ENCODE results near the gene DENND1A.
"Not testable (repeated sequence)": the region's sequence is repeated elsewhere in the genome, so short reads cannot be mapped to it uniquely, and the experiment has no call there.

The DENND1A gene

DNA sequence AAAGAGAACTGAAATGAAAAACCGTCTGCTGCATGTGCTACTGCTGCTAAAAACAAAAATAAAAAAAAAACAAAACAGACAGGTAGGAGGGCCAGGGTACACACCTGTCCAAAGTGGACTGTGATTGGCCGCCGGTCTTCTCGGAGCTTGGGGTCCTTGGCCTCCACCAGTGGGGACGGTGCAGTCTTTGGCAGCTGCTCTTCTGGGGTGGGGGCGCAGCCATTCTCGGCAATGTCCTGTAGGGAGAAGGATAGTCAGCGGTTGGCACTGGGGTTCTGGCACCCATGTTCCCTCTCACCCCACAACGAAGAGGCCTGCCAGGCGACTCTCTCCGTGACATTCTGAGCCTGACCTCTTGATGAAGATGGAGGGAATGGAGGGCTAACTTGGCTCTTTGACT is 489.7 kb downstream of the DENND1A start:
- no peak for DNase-seq

- DNase-seq: no peak
These were observed 491.1 kb downstream of the DENND1A start for GRCh38 chr9:123438821-123439220.

DNA sequence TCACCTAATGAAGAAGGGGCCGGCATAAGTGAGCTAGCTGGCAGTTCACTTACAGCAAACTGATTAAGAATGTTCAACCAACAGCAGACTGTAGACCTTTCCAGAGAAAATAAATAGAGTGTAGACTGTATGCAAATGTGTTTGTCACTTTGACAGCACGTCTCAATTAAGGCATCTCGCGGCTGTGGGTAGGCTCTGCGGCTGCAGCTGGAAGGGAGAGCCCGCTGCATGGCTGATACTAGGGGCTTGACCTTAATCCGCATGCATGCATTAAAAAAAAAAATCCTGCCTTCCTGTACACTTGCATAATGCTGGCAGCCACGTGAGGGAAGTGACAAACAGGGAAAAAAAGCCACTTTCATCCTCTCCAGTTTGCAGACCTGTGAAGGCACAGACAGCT is 491.6 kb downstream of the DENND1A start:
- DNase-seq: no peak

DNA sequence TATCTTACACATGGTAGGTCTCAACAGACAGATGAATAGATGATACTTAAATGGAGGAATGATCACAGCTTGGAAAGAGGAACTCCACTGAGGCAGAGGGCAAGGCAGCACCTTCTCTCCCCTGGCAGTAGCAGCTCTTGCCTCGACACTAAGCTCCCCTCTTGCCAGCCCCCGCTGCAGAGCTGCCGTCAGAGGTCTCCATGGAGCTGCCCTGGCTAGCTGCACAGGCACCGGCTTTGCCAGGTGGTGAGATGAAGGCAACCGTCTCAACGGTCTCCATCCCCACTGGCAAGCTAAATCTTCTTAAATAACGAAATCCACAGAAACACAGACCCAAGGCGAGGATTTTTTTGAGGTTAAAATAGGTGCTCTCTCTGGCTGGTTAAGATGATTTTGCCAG is 492.7 kb downstream of the DENND1A start:
- DNase-seq: no peak

GRCh38 chr9:123435471-123435870 is 494.5 kb downstream of the DENND1A start:
- DNase-seq: no peak

GRCh38 chr9:123434619-123435240 is 495.2 kb downstream of the DENND1A start:
- DNase-seq: no peak

DNA sequence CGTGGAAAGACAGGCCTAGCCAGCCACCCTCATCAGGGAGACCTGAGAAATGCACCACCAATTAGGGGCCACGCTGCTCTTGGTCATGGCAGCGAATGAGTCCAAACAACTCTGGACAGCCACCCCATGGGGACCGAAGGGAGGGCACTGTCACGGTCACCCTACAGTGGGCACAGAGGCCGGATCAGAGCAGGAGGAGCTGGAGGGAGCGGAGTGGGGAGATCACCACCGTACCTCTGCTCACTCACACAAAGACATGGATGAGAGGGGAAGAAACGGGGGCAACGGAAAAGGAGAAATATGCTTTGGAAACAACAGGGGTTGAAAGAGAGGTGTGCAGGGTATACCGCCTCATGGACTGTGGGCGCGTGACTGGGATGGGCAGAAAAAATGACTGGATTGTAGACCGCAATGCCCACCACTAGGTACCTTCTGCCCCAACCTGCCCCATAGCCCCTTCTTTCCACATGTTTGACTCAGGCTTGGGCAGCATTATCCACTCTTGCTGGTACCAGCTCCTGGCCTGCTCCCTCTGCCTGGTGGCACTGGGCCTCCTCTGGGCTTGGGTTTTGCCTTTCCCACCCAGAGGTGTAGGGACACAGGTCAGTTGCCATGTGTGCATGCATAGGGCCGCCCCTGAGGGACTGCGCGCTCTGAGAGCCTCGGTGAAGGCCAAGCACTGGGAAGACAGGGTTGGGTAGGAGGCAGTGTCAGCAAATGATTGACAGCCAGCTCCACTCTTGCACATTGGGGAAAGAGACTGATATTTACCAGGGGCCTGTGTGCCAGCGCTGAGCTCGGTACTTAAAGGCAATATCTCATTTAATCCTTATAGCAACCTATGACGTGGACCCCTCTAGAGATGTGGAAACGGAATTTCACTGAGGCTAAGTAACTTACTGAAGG is 497.3 kb downstream of the DENND1A start:
- DNase-seq: no peak

DNA sequence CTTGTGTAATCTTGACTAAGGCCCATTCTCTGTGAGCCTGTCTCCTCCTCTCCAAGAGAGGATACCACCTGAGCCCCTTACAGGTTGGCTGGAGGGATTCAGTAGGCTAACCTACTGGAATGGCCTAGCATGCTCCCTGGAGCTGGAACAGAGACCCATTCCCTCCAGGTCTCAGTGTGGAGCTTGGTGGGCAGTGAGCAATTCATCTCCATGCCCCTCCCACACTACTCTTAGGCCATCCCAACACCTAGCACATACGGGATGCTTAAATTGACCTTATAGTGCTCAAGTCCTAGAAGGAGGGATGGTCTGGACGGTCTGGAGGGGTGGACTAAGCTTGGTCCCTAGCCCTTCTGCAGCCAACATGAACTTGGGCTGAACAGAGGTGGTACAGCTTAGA is 498.3 kb downstream of the DENND1A start:
- no peak for DNase-seq

DNA sequence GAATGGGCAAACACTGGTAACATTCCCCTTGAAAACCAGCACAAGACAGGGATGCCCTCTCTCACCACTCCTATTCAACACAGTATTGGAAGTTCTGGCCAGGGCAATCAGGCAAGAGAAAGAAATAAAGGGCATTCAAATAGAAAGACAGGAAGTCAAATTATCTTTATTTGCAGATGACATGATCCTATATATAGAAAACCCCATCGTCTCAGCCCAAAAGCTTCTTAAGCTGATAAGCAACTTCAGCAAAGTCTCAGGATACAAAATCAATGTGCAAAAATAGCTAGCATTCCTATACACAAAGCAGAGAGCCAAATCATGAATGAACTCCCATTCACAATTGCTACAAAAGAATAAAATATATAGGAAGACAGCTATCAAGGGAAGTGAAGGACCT is 501.5 kb downstream of the DENND1A start:
- DNase-seq: not testable (repeated sequence)

DNA sequence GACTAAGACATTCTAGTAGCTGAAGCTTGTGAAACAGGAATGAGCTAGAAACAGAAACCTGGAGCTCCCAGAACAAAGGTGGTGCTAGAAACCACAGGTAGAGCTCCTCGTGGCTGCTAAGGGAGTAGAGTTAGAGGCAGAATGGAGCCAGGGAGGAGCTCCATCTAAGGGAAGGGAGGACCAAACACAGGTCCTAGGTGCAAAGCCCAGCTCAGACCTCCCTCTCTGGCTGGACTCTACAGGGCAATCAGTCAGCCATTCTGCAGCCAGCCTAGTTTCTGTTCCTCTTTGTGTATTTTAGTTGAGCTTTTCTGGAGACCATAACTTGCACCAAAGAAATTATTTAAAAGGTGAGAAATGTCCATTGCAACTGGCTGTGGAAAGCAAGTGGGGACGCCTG is 503.5 kb downstream of the DENND1A start:
- DNase-seq: no peak

- no peak for DNase-seq
These were observed 504.0 kb downstream of the DENND1A start for GRCh38 chr9:123425836-123426365.

DNA sequence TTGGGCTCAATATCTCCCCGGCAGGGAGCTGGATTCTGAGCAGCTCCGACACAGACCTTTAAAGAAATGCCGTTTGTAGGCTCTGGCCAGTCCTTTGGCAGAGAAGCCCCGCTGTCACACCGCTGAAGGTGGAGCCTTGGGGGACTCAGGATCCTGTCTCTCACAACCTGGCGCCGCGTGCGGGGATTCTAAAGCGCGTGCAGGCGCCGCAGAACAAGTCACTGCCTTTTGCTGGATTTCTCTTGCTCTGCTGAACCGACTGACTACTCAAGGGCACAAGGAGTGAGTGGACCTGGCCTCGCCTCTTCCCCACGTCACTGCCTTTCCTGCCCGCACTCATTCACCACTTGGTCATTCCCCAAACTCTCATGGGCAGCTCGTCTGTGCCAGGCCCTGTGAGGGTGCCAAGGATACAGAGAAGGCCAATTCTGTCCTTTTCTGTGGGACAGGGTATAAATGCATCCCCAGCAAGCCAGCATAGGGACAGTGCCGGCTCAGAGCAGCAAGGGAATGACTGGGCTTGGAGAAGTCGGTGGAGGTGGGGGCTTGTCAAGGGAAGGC is 504.6 kb downstream of the DENND1A start:
- DNase-seq: no peak

GRCh38 chr9:123424552-123425225 is 505.2 kb downstream of the DENND1A start:
- DNase-seq: no peak

DNA sequence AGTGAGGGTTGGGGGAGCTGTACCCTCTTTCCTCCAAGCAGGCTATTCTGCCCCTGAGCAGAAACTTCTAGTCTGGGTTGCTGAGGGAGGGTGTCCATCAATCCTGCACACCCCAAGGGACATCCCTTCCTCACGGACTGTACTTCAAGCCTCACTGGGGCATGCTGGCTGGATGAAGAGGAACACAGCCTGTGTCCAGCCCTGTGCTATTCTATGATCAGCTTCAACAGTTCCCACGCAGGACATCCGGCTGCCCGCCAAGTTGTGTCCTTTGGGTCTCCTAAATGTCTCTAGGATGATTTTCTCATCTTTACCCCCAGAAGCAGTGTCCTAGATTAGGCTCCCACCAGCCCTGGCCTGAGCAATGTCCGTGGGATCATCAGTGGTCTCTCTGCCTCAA is 505.8 kb downstream of the DENND1A start:
- DNase-seq: no peak

- no peak for DNase-seq
These were observed 506.6 kb downstream of the DENND1A start for GRCh38 chr9:123423311-123423640.

- no peak for DNase-seq
These were observed 507.2 kb downstream of the DENND1A start for GRCh38 chr9:123422635-123423310.

- DNase-seq: no peak
These were observed 508.0 kb downstream of the DENND1A start for GRCh38 chr9:123421801-123422455.

DNA sequence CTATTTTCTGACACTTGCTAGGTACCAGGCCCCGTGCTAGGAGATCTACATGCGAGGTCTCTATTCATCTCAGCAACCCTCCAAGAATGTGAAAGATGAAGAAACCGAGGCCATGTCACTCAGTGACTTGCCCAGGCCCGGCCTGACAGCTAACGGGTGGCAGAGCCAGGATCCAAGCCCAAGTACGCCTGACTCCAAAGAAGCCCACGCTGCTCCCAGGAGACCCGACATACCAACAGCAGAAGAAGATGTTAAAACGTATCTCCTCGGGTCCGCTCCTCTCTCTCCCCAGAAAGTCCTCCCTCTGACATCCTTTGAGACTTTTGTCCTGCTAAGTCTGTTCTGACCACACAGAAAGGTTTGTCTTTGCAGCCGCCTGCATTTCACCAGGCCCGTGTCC is 508.7 kb downstream of the DENND1A start:
- DNase-seq: no peak

- no peak for DNase-seq
These were observed 509.3 kb downstream of the DENND1A start for GRCh38 chr9:123420592-123421111.

DNA sequence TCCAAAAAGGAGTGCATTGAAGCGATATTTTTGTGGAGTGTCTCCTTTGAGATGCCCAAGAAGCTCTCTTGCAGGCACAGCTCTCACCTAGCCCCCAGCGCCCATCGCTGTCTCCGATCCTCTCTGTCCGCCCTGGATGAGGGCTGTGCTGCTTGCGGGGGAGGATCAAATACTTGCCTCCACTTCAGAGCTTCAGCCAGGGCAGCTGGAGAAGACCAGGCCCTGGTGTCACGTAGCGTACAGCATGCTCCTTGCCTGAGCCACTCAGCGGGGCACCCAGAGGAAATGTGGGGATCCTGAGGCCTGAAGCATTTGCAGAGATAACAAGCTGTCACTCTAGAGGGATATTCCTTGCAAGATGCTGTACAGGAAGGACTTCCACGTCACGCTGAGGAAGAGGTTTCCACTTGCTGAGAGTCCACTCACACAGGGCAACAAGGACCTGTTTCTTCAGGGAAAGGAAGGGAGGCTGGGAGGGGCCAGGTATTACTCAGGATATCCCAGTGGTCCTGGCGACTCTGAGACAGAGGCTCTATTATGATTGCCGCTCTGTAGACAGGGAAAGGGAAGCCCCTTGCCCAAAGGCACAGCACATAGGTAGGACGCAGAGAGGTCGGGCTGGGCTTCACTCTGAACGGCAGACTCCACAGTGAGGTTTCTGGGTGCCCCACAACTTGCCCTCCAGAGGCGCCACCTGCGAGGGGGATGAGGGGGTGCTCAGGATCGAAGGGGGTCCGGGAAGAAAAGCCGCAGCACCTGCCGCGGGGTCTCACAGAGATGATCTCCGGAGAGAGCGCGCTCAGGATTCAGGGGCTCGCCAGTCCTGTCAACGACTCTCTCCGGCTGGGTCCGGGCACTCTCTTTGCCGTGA is 510.0 kb downstream of the DENND1A start:
- DNase-seq: no peak

- DNase-seq: no peak
These were observed 510.8 kb downstream of the DENND1A start for GRCh38 chr9:123419091-123419490.

Data from CD4-positive, alpha-beta T cell treated with Interleukin-17A for 1 hour (primary cell).